K562 (cell line): Measurements from ENCODE around the gene TLE4. TPM values are rescaled to one million over a fixed set of nuclear protein-coding genes. Genes with fewer than 3 reads are reported as not detected.
A peak's percentile ranks its signal among the peaks of the same experiment; 100 is the strongest.

ENCODE experiments used
- ATF1 ChIP-seq, 2 experiments: fragments of 450-650 bp in 1 of 2; IDR thresholded peaks; 2 replicates each; pipeline ENCODE4 v1.6.1; 2016; ENCODE audit warnings: missing compliant biosample characterization in 1 of 2, missing genetic modification characterization in 1 of 2
- BRF1 ChIP-seq: IDR thresholded peaks from 3 replicates; pipeline ENCODE4 v1.6.1; 2011; ENCODE audit warnings: borderline replicate concordance, mild to moderate bottlenecking; ENCODE audit not compliant: insufficient read length; ENCODE audit errors: extremely low read depth
- E2F4 ChIP-seq: sonication (generic); formaldehyde crosslinking; IDR thresholded peaks from 2 replicates; pipeline ENCODE4 v1.8.0; 2022; ENCODE audit warnings: mild to moderate bottlenecking, low read depth, missing genetic modification reagents
- ELF2 ChIP-seq: fragments of 250-450 bp; sonication (Bioruptor Pico); IDR thresholded peaks from 2 replicates; pipeline ENCODE4 v1.5.0; 2021; ENCODE audit warnings: mild to moderate bottlenecking
- ETS1 ChIP-seq: conservative IDR thresholded peaks from 2 replicates; pipeline ENCODE4 v1.6.1; 2011; ENCODE audit warnings: low read depth, mild to moderate bottlenecking, low read length; ENCODE audit not compliant: control insufficient read depth
- HDAC8 ChIP-seq: fragments of 450-650 bp; IDR thresholded peaks from 2 replicates; pipeline ENCODE4 v1.6.1; 2016; ENCODE audit warnings: mild to moderate bottlenecking, missing genetic modification characterization, moderate library complexity, missing compliant biosample characterization
- HNRNPLL ChIP-seq: fragments of 200-400 bp; formaldehyde crosslinking; IDR thresholded peaks from 2 replicates; pipeline ENCODE4 v1.6.1; 2017; ENCODE audit warnings: low read length, low read depth, mild to moderate bottlenecking; ENCODE audit not compliant: poor library complexity, severe bottlenecking
- MEF2A ChIP-seq: IDR thresholded peaks from 2 replicates; pipeline ENCODE4 v1.6.1; 2011; ENCODE audit warnings: low read depth, mild to moderate bottlenecking, low read length, moderate library complexity; ENCODE audit not compliant: control insufficient read depth
- MEIS2 ChIP-seq: fragments of 450-650 bp; IDR thresholded peaks from 2 replicates; pipeline ENCODE4 v1.6.1; 2014; ENCODE audit warnings: mild to moderate bottlenecking; ENCODE audit not compliant: partially characterized antibody
- NFYB ChIP-seq: IDR thresholded peaks from 2 replicates; pipeline ENCODE4 v1.6.1; 2011; ENCODE audit warnings: mild to moderate bottlenecking, moderate library complexity; ENCODE audit not compliant: insufficient read length; ENCODE audit errors: extremely low read depth
- NR2C2 ChIP-seq, 2 experiments: fragments of 200-800 bp in 1 of 2; sonication (Bioruptor generic) in 1 of 2; sonication (generic) in 1 of 2; formaldehyde crosslinking in 1 of 2; IDR thresholded peaks; 2 replicates each; pipeline versions ENCODE4 v1.6.1 to v1.8.0; 2016 to 2022; ENCODE audit warnings: mild to moderate bottlenecking in 1 of 2, missing compliant biosample characterization in 1 of 2, missing genetic modification characterization in 1 of 2, missing genetic modification reagents in 1 of 2
- NRF1 ChIP-seq, 2 experiments: fragments of 450-650 bp; IDR thresholded peaks in 1 of 2; conservative IDR thresholded peaks in 1 of 2; 2 replicates each; pipeline ENCODE4 v1.6.1; 2014; ENCODE audit warnings: mild to moderate bottlenecking in 2 of 2
- SRF ChIP-seq, 2 experiments: fragments of 250-450, 450-650 bp in 1 of 2; sonication (Bioruptor Pico) in 1 of 2; sonication (generic) in 1 of 2; formaldehyde crosslinking; IDR thresholded peaks; 2 replicates each; pipeline versions ENCODE4 v1.5.0 to v1.5.1; 2020 to 2022; ENCODE audit warnings: mild to moderate bottlenecking in 1 of 2, missing genetic modification reagents in 1 of 2
- USF1 ChIP-seq: sonication (generic); formaldehyde crosslinking; IDR thresholded peaks from 2 replicates; pipeline ENCODE4 v1.9.0; 2022; ENCODE audit warnings: mild to moderate bottlenecking, missing genetic modification reagents
- VEZF1 ChIP-seq: fragments of 200-800 bp; sonication (Bioruptor generic); IDR thresholded peaks from 2 replicates; pipeline ENCODE4 v1.6.1; 2017; ENCODE audit warnings: missing genetic modification characterization, missing compliant biosample characterization
- ZNF143 ChIP-seq: sonication (generic); formaldehyde crosslinking; IDR thresholded peaks from 2 replicates; pipeline ENCODE4 v1.9.0; 2022; ENCODE audit warnings: mild to moderate bottlenecking, missing genetic modification reagents
- ZNF398 ChIP-seq: fragments of 250-450 bp; sonication (Bioruptor Pico); IDR thresholded peaks from 2 replicates; pipeline ENCODE4 v1.8.0; 2021; ENCODE audit warnings: moderate library complexity, mild to moderate bottlenecking, inconsistent platforms
- ZNF766 ChIP-seq: fragments of 200-800 bp; sonication (Bioruptor generic); conservative IDR thresholded peaks from 2 replicates; pipeline ENCODE4 v1.6.1; 2016; ENCODE audit warnings: missing genetic modification characterization, missing compliant biosample characterization
- polyA plus RNA-seq, 8 experiments: library from polyadenylated mRNA; depleted of rRNA in 4 of 8; stranded (reverse) in 5 of 8; unstranded in 3 of 8; fragments of >200 nt; fragmentation: Nextera tagmentation in 2 of 8; fragmentation: Illumina TruSeq in 1 of 8; extraction: Ambion mirVana in 2 of 8; extraction: Trizol in 1 of 8; gene quantifications; 2 replicates each; pipeline versions ENCODE4 v1.2.1 to v1.2.3, GENCODE V29; 2011 to 2014; ENCODE audit warnings: inconsistent platforms in 1 of 8, missing spikeins in 1 of 8
- total RNA-seq, 7 experiments: library from RNA; depleted of rRNA in 6 of 7; stranded (reverse); fragments of >200 nt in 6 of 7; fragmentation: Illumina TruSeq in 2 of 7; extraction: Trizol in 2 of 7; gene quantifications; 2 replicates each; pipeline versions ENCODE4 v1.2.1 to v1.2.3, GENCODE V29; 2011 to 2021; ENCODE audit warnings: low replicate concordance in 1 of 7

Gene TLE4
- total and polyA plus RNA-seq, 9 of the 15 experiments (the other 6 are each of a cell fraction or from before 2014, with no cell fraction given): 1.1 to 8.8 (median 5.7) TPM

- TF ChIP-seq HNRNPLL (peak; percentile 53), E2F4 (peak; percentile 28; the same call in 1 of the 2 replicates), SRF (CRISPR knock-in tag; IDR thresholded peaks at IDR 0.05) (peak in 1 of 2 experiments; percentile 87; a peak in 2 of 4 replicates), ZNF398 (CRISPR knock-in tag) (no peak), USF1 (CRISPR knock-in tag) (peak; percentile 82), MEIS2 (peak; percentile 85), VEZF1 (peak; percentile 23; the same call in 1 of the 2 replicates), ATF1 (CRISPR knock-in tag; IDR thresholded peaks at IDR 0.05) (no peak), ATF1 (tag; IDR thresholded peaks at IDR 0.05) (peak; percentile 83), ZNF143 (CRISPR knock-in tag) (peak; percentile 85), HDAC8 (tag) (no peak), NRF1 (conservative IDR thresholded peaks at IDR 0.05 in 1 of 2, IDR thresholded peaks at IDR 0.05 in 1 of 2) (peak; percentile 63 to 73), ZNF766 (CRISPR knock-in tag) (0 out of 2 replicates have a peak, but pooled peaks have one; percentile 10), NFYB (peak; percentile 76), BRF1 (no peak), MEF2A (peak; percentile 41; the same call in 1 of the 2 replicates), ELF2 (CRISPR knock-in tag) (no peak), NR2C2 (CRISPR knock-in tag; IDR thresholded peaks at IDR 0.05) (no peak), NR2C2 (tag; IDR thresholded peaks at IDR 0.05) (0 out of 2 replicates have a peak, but pooled peaks have one; percentile 43), ETS1 (no peak)
Observed at GRCh38 chr9:79571309-79572031, at the start of gene TLE4 (continued).
